ENCODE data around the gene HSD17B1. TPM values are rescaled to one million over a fixed set of nuclear protein-coding genes. Genes with fewer than 3 reads are reported as not detected.
A peak's percentile ranks its signal among the peaks of the same experiment; 100 is the strongest.

Gene HSD17B1
- total and polyA plus RNA-seq, 2 of the 13 experiments (the other 11 are each of a cell fraction or from before 2014, with no cell fraction given), result 0.54 to 0.93 TPM

- TF ChIP-seq ZNF687 (CRISPR knock-in tag; IDR thresholded peaks at IDR 0.05) (no peak), NAIF1 (CRISPR knock-in tag; IDR thresholded peaks at IDR 0.05; ENCODE audit: borderline replicate concordance) (peak; percentile 84; the same call in 1 of the 2 replicates), BHLHE40 (IDR thresholded peaks at IDR 0.05; ENCODE audit: low read length) (peak; percentile 25; the same call in 1 of the 2 replicates), ZFP36L2 (CRISPR knock-in tag; IDR thresholded peaks at IDR 0.05) (no peak), ZNF263 (CRISPR knock-in tag; IDR thresholded peaks at IDR 0.05) (0 out of 2 replicates have a peak, but pooled peaks have one; percentile 10), ZNF788 (CRISPR knock-in tag; IDR thresholded peaks at IDR 0.05; ENCODE audit: borderline replicate concordance) (peak; percentile 45; the same call in 1 of the 2 replicates), RAD21 (CRISPR knock-in tag; IDR thresholded peaks at IDR 0.05) (peak; percentile 80), HNF4G (IDR thresholded peaks at IDR 0.05; ENCODE audit: borderline replicate concordance, low read depth, low read length) (0 out of 2 replicates have a peak, but pooled peaks have one; percentile 4), HNF4G (CRISPR knock-in tag; IDR thresholded peaks at IDR 0.05; ENCODE audit: borderline replicate concordance, low read depth) (no peak), MIER2 (CRISPR knock-in tag; IDR thresholded peaks at IDR 0.05) (peak; percentile 45; the same call in 1 of the 2 replicates), HDAC2 (CRISPR knock-in tag; IDR thresholded peaks at IDR 0.05) (0 out of 2 replicates have a peak, but pooled peaks have one; percentile 5), U2AF1 (optimal IDR thresholded peaks at IDR 0.05; ENCODE audit: low read depth, low read length) (peak; percentile 10), ATF1 (CRISPR knock-in tag; IDR thresholded peaks at IDR 0.05) (0 out of 2 replicates have a peak, but pooled peaks have one; percentile 4), ZNF354B (CRISPR knock-in tag; IDR thresholded peaks at IDR 0.05) (peak; percentile 68; the same call in 1 of the 2 replicates), ZFP41 (CRISPR knock-in tag; IDR thresholded peaks at IDR 0.05; ENCODE audit: borderline replicate concordance) (no peak), ZNF572 (CRISPR knock-in tag; IDR thresholded peaks at IDR 0.05) (0 out of 2 replicates have a peak, but pooled peaks have one; percentile 69), ARNT2 (CRISPR knock-in tag; IDR thresholded peaks at IDR 0.05; ENCODE audit: low read depth) (0 out of 2 replicates have a peak, but pooled peaks have one; percentile 1)
- TF ChIP-seq, protein P1, sequence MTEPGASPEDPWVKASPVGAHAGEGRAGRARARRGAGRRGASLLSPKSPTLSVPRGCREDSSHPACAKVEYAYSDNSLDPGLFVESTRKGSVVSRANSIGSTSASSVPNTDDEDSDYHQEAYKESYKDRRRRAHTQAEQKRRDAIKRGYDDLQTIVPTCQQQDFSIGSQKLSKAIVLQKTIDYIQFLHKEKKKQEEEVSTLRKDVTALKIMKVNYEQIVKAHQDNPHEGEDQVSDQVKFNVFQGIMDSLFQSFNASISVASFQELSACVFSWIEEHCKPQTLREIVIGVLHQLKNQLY (CRISPR knock-in tag; IDR thresholded peaks at IDR 0.05), result no peak
- TF ChIP-seq, protein P2, sequence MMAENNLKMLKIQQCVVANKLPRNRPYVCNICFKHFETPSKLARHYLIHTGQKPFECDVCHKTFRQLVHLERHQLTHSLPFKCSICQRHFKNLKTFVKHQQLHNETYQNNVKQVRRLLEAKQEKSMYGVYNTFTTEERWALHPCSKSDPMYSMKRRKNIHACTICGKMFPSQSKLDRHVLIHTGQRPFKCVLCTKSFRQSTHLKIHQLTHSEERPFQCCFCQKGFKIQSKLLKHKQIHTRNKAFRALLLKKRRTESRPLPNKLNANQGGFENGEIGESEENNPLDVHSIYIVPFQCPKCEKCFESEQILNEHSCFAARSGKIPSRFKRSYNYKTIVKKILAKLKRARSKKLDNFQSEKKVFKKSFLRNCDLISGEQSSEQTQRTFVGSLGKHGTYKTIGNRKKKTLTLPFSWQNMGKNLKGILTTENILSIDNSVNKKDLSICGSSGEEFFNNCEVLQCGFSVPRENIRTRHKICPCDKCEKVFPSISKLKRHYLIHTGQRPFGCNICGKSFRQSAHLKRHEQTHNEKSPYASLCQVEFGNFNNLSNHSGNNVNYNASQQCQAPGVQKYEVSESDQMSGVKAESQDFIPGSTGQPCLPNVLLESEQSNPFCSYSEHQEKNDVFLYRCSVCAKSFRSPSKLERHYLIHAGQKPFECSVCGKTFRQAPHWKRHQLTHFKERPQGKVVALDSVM (CRISPR knock-in tag; IDR thresholded peaks at IDR 0.05), result peak; percentile 93
- TF ChIP-seq, protein P3, sequence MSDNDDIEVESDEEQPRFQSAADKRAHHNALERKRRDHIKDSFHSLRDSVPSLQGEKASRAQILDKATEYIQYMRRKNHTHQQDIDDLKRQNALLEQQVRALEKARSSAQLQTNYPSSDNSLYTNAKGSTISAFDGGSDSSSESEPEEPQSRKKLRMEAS (IDR thresholded peaks at IDR 0.05), result no peak
- TF ChIP-seq, protein P4, sequence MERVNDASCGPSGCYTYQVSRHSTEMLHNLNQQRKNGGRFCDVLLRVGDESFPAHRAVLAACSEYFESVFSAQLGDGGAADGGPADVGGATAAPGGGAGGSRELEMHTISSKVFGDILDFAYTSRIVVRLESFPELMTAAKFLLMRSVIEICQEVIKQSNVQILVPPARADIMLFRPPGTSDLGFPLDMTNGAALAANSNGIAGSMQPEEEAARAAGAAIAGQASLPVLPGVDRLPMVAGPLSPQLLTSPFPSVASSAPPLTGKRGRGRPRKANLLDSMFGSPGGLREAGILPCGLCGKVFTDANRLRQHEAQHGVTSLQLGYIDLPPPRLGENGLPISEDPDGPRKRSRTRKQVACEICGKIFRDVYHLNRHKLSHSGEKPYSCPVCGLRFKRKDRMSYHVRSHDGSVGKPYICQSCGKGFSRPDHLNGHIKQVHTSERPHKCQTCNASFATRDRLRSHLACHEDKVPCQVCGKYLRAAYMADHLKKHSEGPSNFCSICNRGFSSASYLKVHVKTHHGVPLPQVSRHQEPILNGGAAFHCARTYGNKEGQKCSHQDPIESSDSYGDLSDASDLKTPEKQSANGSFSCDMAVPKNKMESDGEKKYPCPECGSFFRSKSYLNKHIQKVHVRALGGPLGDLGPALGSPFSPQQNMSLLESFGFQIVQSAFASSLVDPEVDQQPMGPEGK (CRISPR knock-in tag; IDR thresholded peaks at IDR 0.05), result peak; percentile 61
Observed at GRCh38 chr17:42578282-42578869, 25.7 kb downstream of the HSD17B1 start (continued).
